H9 (cell line): ENCODE measurements around the gene ACSS2. TPM values are rescaled to one million over a fixed set of nuclear protein-coding genes. Genes with fewer than 3 reads are reported as not detected.

Experiments used
- DNase-seq: peaks from one replicate; pipeline ENCODE4 v3.0.0-alpha.2; 2017
- H2AFZ ChIP-seq: one replicate; pipeline ENCODE4 v1.6.1; 2013; ENCODE audit warnings: mild to moderate bottlenecking, low read length, control low read depth, moderate library complexity
- H2AK5ac ChIP-seq: 2 replicates; pipeline ENCODE4 v1.6.1; 2013; ENCODE audit warnings: low read length, control low read depth, mixed read lengths; ENCODE audit not compliant: insufficient read length
- H2BK120ac ChIP-seq: one replicate; pipeline ENCODE4 v1.6.1; 2013; ENCODE audit warnings: low read depth, mild to moderate bottlenecking, low read length, control low read depth, inconsistent platforms; ENCODE audit not compliant: poor library complexity, severe bottlenecking
- H2BK12ac ChIP-seq: 2 replicates; pipeline ENCODE4 v1.6.1; 2013; ENCODE audit warnings: low read length, control low read depth, mixed read lengths, low read depth; ENCODE audit not compliant: insufficient read length
- H2BK15ac ChIP-seq: 2 replicates; pipeline ENCODE4 v1.6.1; 2013; ENCODE audit warnings: low read depth, low read length, control low read depth
- H2BK20ac ChIP-seq: one replicate; pipeline ENCODE4 v1.6.1; 2013; ENCODE audit warnings: low read depth, mild to moderate bottlenecking, low read length, control low read depth, inconsistent platforms; ENCODE audit not compliant: poor library complexity, severe bottlenecking
- H2BK5ac ChIP-seq: 2 replicates; pipeline ENCODE4 v1.6.1; 2013; ENCODE audit warnings: low read length, control low read depth, mixed read lengths; ENCODE audit not compliant: insufficient read length
- H3K14ac ChIP-seq: 2 replicates; pipeline ENCODE4 v1.6.1; 2013; ENCODE audit warnings: low read length, control low read depth; ENCODE audit not compliant: insufficient read depth
- H3K18ac ChIP-seq: 2 replicates; pipeline ENCODE4 v1.6.1; 2013; ENCODE audit warnings: low read depth, mild to moderate bottlenecking, mixed read lengths, low read length, control low read depth; ENCODE audit not compliant: insufficient read length
- H3K23ac ChIP-seq: 2 replicates; pipeline ENCODE4 v1.6.1; 2013; ENCODE audit warnings: low read length, control low read depth, mixed read lengths, low read depth; ENCODE audit not compliant: insufficient read length
- H3K23me2 ChIP-seq: 2 replicates; pipeline ENCODE4 v1.6.1; 2013; ENCODE audit warnings: low read depth, mild to moderate bottlenecking, mixed read lengths, low read length, control low read depth; ENCODE audit not compliant: insufficient read length, poor library complexity, severe bottlenecking
- H3K27ac ChIP-seq: 2 replicates; pipeline ENCODE4 v1.5.1; 2013; ENCODE audit warnings: low read length, control low read depth, mixed read lengths, low read depth; ENCODE audit not compliant: insufficient read length
- H3K27me3 ChIP-seq: 2 replicates; pipeline ENCODE4 v1.6.1; 2013; ENCODE audit warnings: low read length, control low read depth, inconsistent platforms; ENCODE audit not compliant: insufficient read depth
- H3K4ac ChIP-seq: 2 replicates; pipeline ENCODE4 v1.6.1; 2013; ENCODE audit warnings: low read depth, mild to moderate bottlenecking, control low read depth, inconsistent platforms, low read length, moderate library complexity
- H3K4me1 ChIP-seq: 2 replicates; pipeline ENCODE4 v1.6.1; 2013; ENCODE audit warnings: low read length, control low read depth, inconsistent platforms; ENCODE audit not compliant: insufficient read depth
- H3K4me2 ChIP-seq: 2 replicates; pipeline ENCODE4 v1.6.1; 2013; ENCODE audit warnings: low read length, control low read depth, mixed read lengths; ENCODE audit not compliant: insufficient read length, insufficient read depth
- H3K56ac ChIP-seq: 2 replicates; pipeline ENCODE4 v1.6.1; 2013; ENCODE audit warnings: low read depth, mild to moderate bottlenecking, mixed read lengths, low read length, control low read depth; ENCODE audit not compliant: insufficient read length
- H3K79me1 ChIP-seq: 2 replicates; pipeline ENCODE4 v1.6.1; 2013; ENCODE audit warnings: low read depth, mild to moderate bottlenecking, moderate library complexity, low read length, control low read depth, inconsistent platforms; ENCODE audit not compliant: insufficient read depth, poor library complexity, severe bottlenecking
- H3K79me2 ChIP-seq: 2 replicates; pipeline ENCODE4 v1.6.1; 2013; ENCODE audit warnings: low read length, control low read depth, inconsistent platforms; ENCODE audit not compliant: insufficient read depth
- H3K9ac ChIP-seq: 2 replicates; pipeline ENCODE4 v1.6.1; 2013; ENCODE audit warnings: low read length, control low read depth, mixed read lengths; ENCODE audit not compliant: insufficient read length; ENCODE audit errors: extremely low read depth
- H3K9me3 ChIP-seq: one replicate; pipeline ENCODE4 v1.6.1; 2013; ENCODE audit warnings: low read depth, low read length, inconsistent platforms; ENCODE audit not compliant: control insufficient read depth
- H3T11ph ChIP-seq: one replicate; pipeline ENCODE4 v1.6.1; 2013; ENCODE audit warnings: mild to moderate bottlenecking, low read length, control low read depth, inconsistent platforms
- H4K20me1 ChIP-seq: one replicate; pipeline ENCODE4 v1.6.1; 2013; ENCODE audit not compliant: control insufficient read depth, insufficient read length, insufficient read depth
- H4K5ac ChIP-seq: 2 replicates; pipeline ENCODE4 v1.6.1; 2013; ENCODE audit warnings: low read depth, mild to moderate bottlenecking, mixed read lengths, low read length, control low read depth; ENCODE audit not compliant: insufficient read length
- H4K8ac ChIP-seq: replicated peaks from 2 replicates; pipeline ENCODE4 v1.6.1; 2013; ENCODE audit warnings: low read length, control low read depth, mixed read lengths, low read depth; ENCODE audit not compliant: insufficient read length
- H4K91ac ChIP-seq: 2 replicates; pipeline ENCODE4 v1.6.1; 2013; ENCODE audit warnings: low read depth, mild to moderate bottlenecking, moderate library complexity, mixed read lengths, low read length, control low read depth; ENCODE audit not compliant: insufficient read length
- H3K27ac Mint-ChIP-seq, 3 experiments: 2 replicates in 2 of 3; 3 replicates in 1 of 3; pipeline ENCODE4 v1.8.0; 2020 to 2021; ENCODE audit warnings: mixed read lengths in 3 of 3, mild to moderate bottlenecking in 1 of 3, moderate library complexity in 1 of 3
- H3K27me3 Mint-ChIP-seq: 2 replicates; pipeline ENCODE4 v1.8.0; 2021; ENCODE audit warnings: low read depth, mild to moderate bottlenecking, moderate library complexity, mixed read lengths
- H3K36me3 Mint-ChIP-seq, 3 experiments: 2 replicates in 2 of 3; 3 replicates in 1 of 3; pipeline ENCODE4 v1.8.0; 2020 to 2021; ENCODE audit warnings: low read depth in 3 of 3, mixed read lengths in 3 of 3; ENCODE audit not compliant: insufficient read depth in 1 of 3
- H3K4me1 Mint-ChIP-seq, 2 experiments: 2 replicates each; pipeline ENCODE4 v1.8.0; 2020; ENCODE audit warnings: mixed read lengths in 2 of 2
- H3K4me3 Mint-ChIP-seq, 2 experiments: 2 replicates in 1 of 2; 3 replicates in 1 of 2; pipeline ENCODE4 v1.8.0; 2020 to 2021; ENCODE audit warnings: mild to moderate bottlenecking in 2 of 2, mixed read lengths in 2 of 2, moderate library complexity in 1 of 2
- H3K9me3 Mint-ChIP-seq, 2 experiments: 2 replicates in 1 of 2; 3 replicates in 1 of 2; pipeline ENCODE4 v1.8.0; 2020; ENCODE audit warnings: mild to moderate bottlenecking in 2 of 2, mixed read lengths in 2 of 2, moderate library complexity in 1 of 2
- CTCF ChIP-seq: fragments of 200-600 bp; sonication (generic); conservative IDR thresholded peaks from 3 replicates; pipeline ENCODE4 v1.8.0; 2021; ENCODE audit warnings: antibody characterized with exemption, mild to moderate bottlenecking
- WGBS: extraction: QIAGEN DNeasy Blood & Tissue Kit; methylation state at CpG from one replicate; pipeline ENCODE4 v1.1.7; 2013; ENCODE audit warnings: missing lambda C conversion rate, low lambda C conversion rate, mixed read lengths; ENCODE audit not compliant: insufficient read length; ENCODE audit errors: extremely low coverage; 5-methylcytosine and 5-hydroxymethylcytosine counted together
- total RNA-seq: library from RNA; stranded (reverse); gene quantifications from 2 replicates; pipeline ENCODE4 v1.2.1, GENCODE V29; 2021

Gene ACSS2
- total RNA-seq, 1 experiment from 2014 or later = 15.4 TPM

DNA sequence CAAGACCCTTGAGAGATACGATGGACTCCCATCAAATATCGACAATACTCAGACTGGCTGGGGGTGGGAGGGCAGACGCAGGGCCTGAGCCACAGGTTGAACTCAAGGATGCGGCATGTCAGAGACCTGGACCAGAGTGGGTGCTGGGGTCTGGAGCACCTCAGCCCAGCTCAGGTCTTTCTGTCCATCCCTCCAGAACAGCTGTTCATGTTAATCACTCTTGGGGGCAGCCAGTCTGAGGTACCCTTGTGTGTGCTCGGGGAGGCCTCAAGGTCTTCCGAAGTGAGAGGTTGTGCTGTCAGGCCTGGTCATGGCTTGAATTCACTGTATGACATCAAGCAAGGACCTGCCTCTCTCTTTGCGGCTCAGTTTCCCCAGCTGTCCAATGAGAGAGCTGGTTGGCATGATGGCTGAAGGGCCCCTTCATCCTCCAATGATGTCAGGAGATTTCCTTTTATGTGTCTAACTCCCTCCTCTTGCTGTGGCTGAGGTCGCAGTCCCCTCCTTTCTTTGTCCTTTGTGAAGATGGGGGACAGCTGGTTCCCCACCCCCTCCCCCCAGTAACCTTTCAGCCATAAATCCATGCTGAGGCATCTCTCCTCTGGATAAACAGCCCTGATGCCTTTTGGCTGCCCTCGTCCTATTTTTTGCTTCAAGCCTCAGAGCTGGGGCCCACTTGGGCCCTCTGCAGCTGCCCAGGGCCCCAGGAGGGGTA, 94.6 kb downstream of the ACSS2 start:
- peaks cover 33% of the 10 kb centered on the region for H3K27me3 Mint-ChIP-seq

More for the DNA sequence above, 94.6 kb downstream of the ACSS2 start:
- H4K8ac ChIP-seq = no peak overlapping the region
- no peak overlapping the region for H2AK5ac ChIP-seq
- DNase-seq = no peak
- H4K20me1 ChIP-seq = no peaks in the 10 kb centered on the region
- H3K79me2 ChIP-seq = no peaks in the 10 kb centered on the region
- H3K56ac ChIP-seq = no peak overlapping the region
- no peaks in the 10 kb centered on the region for H3K23me2 ChIP-seq
- H3K79me1 ChIP-seq = no peaks in the 10 kb centered on the region
- no peaks in the 10 kb centered on the region; the same call in 1 of the 2 replicates for H3K4me1 ChIP-seq
- no peak overlapping the region for H2BK5ac ChIP-seq
- no peak overlapping the region for H3K4me2 ChIP-seq
- H3K14ac ChIP-seq = no peak overlapping the region; the same call in 1 of the 2 replicates
- H2AFZ ChIP-seq = no peak overlapping the region
- peaks cover 16 to 17% of the 10 kb centered on the region in 2 experiments for H3K4me1 Mint-ChIP-seq
- H2BK20ac ChIP-seq = no peak overlapping the region
- WGBS = no CpG with 5 or more reads among the region's 9 CpGs
- no peak overlapping the region for H3K23ac ChIP-seq
- H3K9me3 ChIP-seq = no peaks in the 10 kb centered on the region
- H3K4me3 Mint-ChIP-seq = no peak overlapping the region
- H2BK120ac ChIP-seq = no peak overlapping the region
- H4K5ac ChIP-seq = no peak overlapping the region
- TF ChIP-seq CTCF = no peak
- H3K27ac Mint-ChIP-seq = peak overlapping the region in 1 of 3 experiments; percentile 71; a peak in 1 of 7 replicates
- no peak overlapping the region for H3K9ac ChIP-seq
- H3K4ac ChIP-seq = no peak overlapping the region
- no peak overlapping the region for H2BK12ac ChIP-seq
- H4K91ac ChIP-seq = no peak overlapping the region
- no peak overlapping the region for H3T11ph ChIP-seq
- no peak overlapping the region for H3K18ac ChIP-seq
- H2BK15ac ChIP-seq = no peak overlapping the region
- H3K27me3 ChIP-seq = no peaks in the 10 kb centered on the region
- H3K27ac ChIP-seq = no peak overlapping the region
- H3K36me3 Mint-ChIP-seq = no peaks in the 10 kb centered on the region
- no peaks in the 10 kb centered on the region for H3K9me3 Mint-ChIP-seq
